ENCODE measurements around the gene DNAH17. TPM values are rescaled to one million over a fixed set of nuclear protein-coding genes. Genes with fewer than 3 reads are reported as not detected.

Gene DNAH17
- total and polyA plus RNA-seq, 2 experiments from 2014 or later = 0.64 TPM; not detected in 1

- WGBS, 2 experiments (ENCODE audit: low coverage in 1 of 2, low lambda C conversion rate in 2 of 2, missing lambda C conversion rate in 2 of 2) = 52 to 56% methylated on average over 6 of the region's 6 CpGs
- Histone ChIP-seq H3K9me2 (ENCODE audit: insufficient read depth) (no peaks in the 10 kb centered on the region), H2AFZ (no peak overlapping the region), H3K79me2 (ENCODE audit: insufficient read depth) (no peaks in the 10 kb centered on the region), H3K27me3 (replicated peaks; ENCODE audit: insufficient read depth) (no peaks in the 10 kb centered on the region), H3K9ac (no peak overlapping the region), H3K4me2 (ENCODE audit: unreplicated experiment) (no peak overlapping the region), H3F3A (ENCODE audit: insufficient read depth) (no peaks in the 10 kb centered on the region), H3K36me3 (ENCODE audit: low read depth) (no peaks in the 10 kb centered on the region), H3K27ac (no peak overlapping the region), H3K9me3 (ENCODE audit: low read depth) (no peaks in the 10 kb centered on the region), H4K20me1 (ENCODE audit: insufficient read depth) (no peaks in the 10 kb centered on the region), H3K4me3 (no peak overlapping the region), H3K4me1 (ENCODE audit: insufficient read depth) (no peaks in the 10 kb centered on the region)
- in situ Hi-C loops (cut with MboI) = no loop called here
- DNase-seq = no peak
- TF ChIP-seq EZH2 (IDR thresholded peaks at IDR 0.05; ENCODE audit: insufficient read depth, poor library complexity, severe bottlenecking) (no peak), EZH2phosphoT487 (IDR thresholded peaks at IDR 0.05; ENCODE audit: insufficient read depth, low read depth) (no peak)
Measured at GRCh38 chr17:78461799-78462053, 115.5 kb downstream of the DNAH17 start.

GRCh38 chr17:78460951-78461798, 116.0 kb downstream of the DNAH17 start:
- DNase-seq = no peak
- Histone ChIP-seq H3K9me2 (ENCODE audit: insufficient read depth) (no peaks in the 10 kb centered on the region), H3K9me3 (ENCODE audit: low read depth) (no peaks in the 10 kb centered on the region), H3F3A (ENCODE audit: insufficient read depth) (no peaks in the 10 kb centered on the region), H4K20me1 (ENCODE audit: insufficient read depth) (no peaks in the 10 kb centered on the region), H3K79me2 (ENCODE audit: insufficient read depth) (no peaks in the 10 kb centered on the region), H2AFZ (no peak overlapping the region), H3K27me3 (replicated peaks; ENCODE audit: insufficient read depth) (no peaks in the 10 kb centered on the region), H3K4me2 (ENCODE audit: unreplicated experiment) (no peak overlapping the region), H3K4me1 (ENCODE audit: insufficient read depth) (no peaks in the 10 kb centered on the region), H3K4me3 (no peak overlapping the region), H3K27ac (no peak overlapping the region), H3K36me3 (ENCODE audit: low read depth) (no peaks in the 10 kb centered on the region), H3K9ac (no peak overlapping the region)
- in situ Hi-C loops (cut with MboI) = no loop called here
- TF ChIP-seq EZH2phosphoT487 (IDR thresholded peaks at IDR 0.05; ENCODE audit: insufficient read depth, low read depth) (no peak), EZH2 (IDR thresholded peaks at IDR 0.05; ENCODE audit: insufficient read depth, poor library complexity, severe bottlenecking) (no peak)
- WGBS, 2 experiments (ENCODE audit: low coverage in 1 of 2, low lambda C conversion rate in 2 of 2, missing lambda C conversion rate in 2 of 2) = 81 to 82% methylated on average over 34 of the region's 34 CpGs

DNA sequence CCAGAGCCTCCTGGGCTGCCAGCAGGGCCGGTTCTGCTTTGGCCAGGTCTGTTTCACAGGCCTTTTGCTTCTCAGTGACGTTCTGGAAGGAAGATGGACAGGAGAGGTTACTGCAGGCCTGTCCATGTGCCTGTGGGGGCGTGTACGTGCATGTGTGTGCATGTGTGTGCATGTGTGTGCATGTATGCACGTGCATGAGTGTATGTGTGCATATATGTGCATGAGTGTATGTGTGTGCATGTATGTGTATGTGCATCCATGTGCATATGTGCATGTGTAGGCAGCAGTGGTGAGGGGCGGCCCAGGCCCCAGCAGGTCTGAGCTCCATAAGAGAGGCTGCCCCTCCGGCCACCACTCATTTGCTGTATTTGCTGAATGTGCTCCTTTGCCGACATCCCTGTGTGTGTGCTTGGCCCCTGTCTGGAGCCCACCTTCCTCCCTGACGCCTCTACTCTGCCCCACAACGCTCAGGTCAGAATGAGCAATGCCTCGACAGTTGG, 117.0 kb downstream of the DNAH17 start:
- no peak for DNase-seq
- in situ Hi-C loops (cut with MboI) = no loop called here

DNA sequence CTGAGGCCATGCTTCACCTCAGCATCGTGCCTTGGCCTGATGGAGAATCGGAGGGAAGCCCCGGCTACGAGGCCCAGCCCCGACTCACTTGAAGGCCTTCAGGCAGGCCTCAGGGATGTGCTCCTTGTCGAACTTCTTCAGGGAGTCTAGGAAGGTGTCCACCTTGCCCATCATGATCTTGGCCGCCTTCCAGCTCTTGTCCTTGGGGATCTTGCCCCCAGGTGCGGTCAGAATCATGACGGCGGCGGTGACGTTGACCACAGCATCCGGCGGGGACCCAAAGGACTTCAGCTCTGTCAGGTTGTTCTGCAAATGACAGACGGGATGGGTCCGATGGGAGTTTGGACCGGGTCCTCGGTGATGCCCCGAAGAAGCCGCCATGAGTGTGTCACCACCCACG, 117.5 kb downstream of the DNAH17 start:
- Histone ChIP-seq H3K79me2 (ENCODE audit: insufficient read depth) (no peaks in the 10 kb centered on the region), H3K9me2 (ENCODE audit: insufficient read depth) (no peaks in the 10 kb centered on the region), H4K20me1 (ENCODE audit: insufficient read depth) (no peaks in the 10 kb centered on the region), H3K27me3 (replicated peaks; ENCODE audit: insufficient read depth) (no peaks in the 10 kb centered on the region), H2AFZ (no peak overlapping the region), H3K4me2 (ENCODE audit: unreplicated experiment) (no peak overlapping the region), H3K4me3 (no peak overlapping the region), H3K4me1 (ENCODE audit: insufficient read depth) (no peaks in the 10 kb centered on the region), H3K9ac (no peak overlapping the region), H3K9me3 (ENCODE audit: low read depth) (no peaks in the 10 kb centered on the region), H3F3A (ENCODE audit: insufficient read depth) (no peaks in the 10 kb centered on the region), H3K27ac (no peak overlapping the region), H3K36me3 (ENCODE audit: low read depth) (no peaks in the 10 kb centered on the region)
- TF ChIP-seq EZH2 (IDR thresholded peaks at IDR 0.05; ENCODE audit: insufficient read depth, poor library complexity, severe bottlenecking) = no peak
- TF ChIP-seq EZH2phosphoT487 (IDR thresholded peaks at IDR 0.05; ENCODE audit: insufficient read depth, low read depth) = no peak
- no peak for DNase-seq
- WGBS, 2 experiments (ENCODE audit: low coverage in 1 of 2, low lambda C conversion rate in 2 of 2, missing lambda C conversion rate in 2 of 2) = 78 to 79% methylated on average over 21 of the region's 21 CpGs
- in situ Hi-C loops (cut with MboI) = no loop called here

More for the DNA sequence above, 117.0 kb downstream of the DNAH17 start:
- no peaks in the 10 kb centered on the region for H3K36me3 ChIP-seq (ENCODE audit: low read depth)
- H3K9me3 ChIP-seq (ENCODE audit: low read depth) = no peaks in the 10 kb centered on the region
- H3K4me2 ChIP-seq (ENCODE audit: unreplicated experiment) = no peak overlapping the region
- no peaks in the 10 kb centered on the region for H4K20me1 ChIP-seq (ENCODE audit: insufficient read depth)
- H3F3A ChIP-seq (ENCODE audit: insufficient read depth) = no peaks in the 10 kb centered on the region
- H3K27ac ChIP-seq = no peak overlapping the region
- H3K9me2 ChIP-seq (ENCODE audit: insufficient read depth) = no peaks in the 10 kb centered on the region
- no peaks in the 10 kb centered on the region for H3K79me2 ChIP-seq (ENCODE audit: insufficient read depth)
- H3K9ac ChIP-seq = no peak overlapping the region
- no peak overlapping the region for H2AFZ ChIP-seq
- H3K27me3 ChIP-seq (replicated peaks; ENCODE audit: insufficient read depth) = no peaks in the 10 kb centered on the region
- WGBS, 2 experiments (ENCODE audit: low coverage in 1 of 2, low lambda C conversion rate in 2 of 2, missing lambda C conversion rate in 2 of 2) = 41 to 43% methylated on average over 11 of the region's 11 CpGs
- no peak overlapping the region for H3K4me3 ChIP-seq
- H3K4me1 ChIP-seq (ENCODE audit: insufficient read depth) = no peaks in the 10 kb centered on the region
- TF ChIP-seq EZH2phosphoT487 (IDR thresholded peaks at IDR 0.05; ENCODE audit: insufficient read depth, low read depth) (no peak), EZH2 (IDR thresholded peaks at IDR 0.05; ENCODE audit: insufficient read depth, poor library complexity, severe bottlenecking) (no peak)
